H1 (cell line): ENCODE results near the gene C2orf74.

ENCODE experiments used
- BRCA1 ChIP-seq: IDR thresholded peaks from 2 replicates; pipeline ENCODE4 v1.6.1; 2012; ENCODE audit warnings: low read depth, low read length, improper control_type of control experiment
- CEBPB ChIP-seq: IDR thresholded peaks from 2 replicates; pipeline ENCODE4 v1.6.1; 2012; ENCODE audit warnings: low read depth, low read length
- NANOG ChIP-seq: IDR thresholded peaks from 2 replicates; pipeline ENCODE4 v1.6.1; 2011; ENCODE audit warnings: low read length, low read depth, mild to moderate bottlenecking, inconsistent platforms; ENCODE audit not compliant: insufficient read depth, poor library complexity, severe bottlenecking
- POLR2A ChIP-seq, 2 experiments: IDR thresholded peaks; 1 replicate in 1 of 2; 2 replicates in 1 of 2; pipeline ENCODE4 v1.6.1; 2011; ENCODE audit warnings: low read depth in 2 of 2, low read length in 2 of 2, mild to moderate bottlenecking in 2 of 2; ENCODE audit errors: control extremely low read depth in 1 of 2
- SIN3A ChIP-seq, 2 experiments: IDR thresholded peaks in 1 of 2; conservative IDR thresholded peaks in 1 of 2; 2 replicates each; pipeline ENCODE4 v1.6.1; 2011 to 2012; ENCODE audit warnings: low read length in 2 of 2, improper control_type of control experiment in 1 of 2, low read depth in 1 of 2, mild to moderate bottlenecking in 1 of 2
- TAF1 ChIP-seq: IDR thresholded peaks from 2 replicates; pipeline ENCODE4 v1.6.1; 2011; ENCODE audit warnings: mild to moderate bottlenecking, low read depth, low read length
- TCF12 ChIP-seq: IDR thresholded peaks from 2 replicates; pipeline ENCODE4 v1.6.1; 2011; ENCODE audit warnings: low read depth, mild to moderate bottlenecking, low read length
- TF ChIP-seq, protein P1 (sequence below), 3 experiments: IDR thresholded peaks; 1 replicate in 2 of 3; 2 replicates in 1 of 3; pipeline versions ENCODE4 v1.5.1 to v1.6.1; 2011; ENCODE audit warnings: low read length in 3 of 3, mild to moderate bottlenecking in 3 of 3, inconsistent platforms in 2 of 3, low read depth in 1 of 3, moderate library complexity in 1 of 3; ENCODE audit not compliant: insufficient read depth in 1 of 3; ENCODE audit errors: control extremely low read depth in 1 of 3

GRCh38 chr2:61173116-61173515 is 11.1 kb downstream of the C2orf74 start:
- no peak for TF ChIP-seq POLR2A (IDR thresholded peaks at IDR 0.05; ENCODE audit: control extremely low read depth in 1 of 2, low read depth in 2 of 2, low read length in 2 of 2)
- TF ChIP-seq TAF1, result no peak
- TF ChIP-seq, protein P1, sequence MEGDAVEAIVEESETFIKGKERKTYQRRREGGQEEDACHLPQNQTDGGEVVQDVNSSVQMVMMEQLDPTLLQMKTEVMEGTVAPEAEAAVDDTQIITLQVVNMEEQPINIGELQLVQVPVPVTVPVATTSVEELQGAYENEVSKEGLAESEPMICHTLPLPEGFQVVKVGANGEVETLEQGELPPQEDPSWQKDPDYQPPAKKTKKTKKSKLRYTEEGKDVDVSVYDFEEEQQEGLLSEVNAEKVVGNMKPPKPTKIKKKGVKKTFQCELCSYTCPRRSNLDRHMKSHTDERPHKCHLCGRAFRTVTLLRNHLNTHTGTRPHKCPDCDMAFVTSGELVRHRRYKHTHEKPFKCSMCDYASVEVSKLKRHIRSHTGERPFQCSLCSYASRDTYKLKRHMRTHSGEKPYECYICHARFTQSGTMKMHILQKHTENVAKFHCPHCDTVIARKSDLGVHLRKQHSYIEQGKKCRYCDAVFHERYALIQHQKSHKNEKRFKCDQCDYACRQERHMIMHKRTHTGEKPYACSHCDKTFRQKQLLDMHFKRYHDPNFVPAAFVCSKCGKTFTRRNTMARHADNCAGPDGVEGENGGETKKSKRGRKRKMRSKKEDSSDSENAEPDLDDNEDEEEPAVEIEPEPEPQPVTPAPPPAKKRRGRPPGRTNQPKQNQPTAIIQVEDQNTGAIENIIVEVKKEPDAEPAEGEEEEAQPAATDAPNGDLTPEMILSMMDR (IDR thresholded peaks at IDR 0.05; ENCODE audit: control extremely low read depth in 1 of 3, insufficient read depth in 1 of 3, low read depth in 1 of 3, low read length in 3 of 3), result no peak
- no peak for TF ChIP-seq SIN3A (conservative IDR thresholded peaks at IDR 0.05 in 1 of 2, IDR thresholded peaks at IDR 0.05 in 1 of 2; ENCODE audit: low read depth in 1 of 2, low read length in 2 of 2)
- TF ChIP-seq BRCA1, result no peak
- no peak for TF ChIP-seq CEBPB
- no peak for TF ChIP-seq NANOG
- TF ChIP-seq TCF12, result no peak
